Effector memory CD8-positive, alpha-beta T cell (primary cell): ENCODE results near the gene FBXO34.
A peak's percentile ranks its signal among the peaks of the same experiment; 100 is the strongest.

Experiments used
- ATAC-seq: fragments of 150-1000 bp; cut with Tn5 transposase; replicated peaks from 2 replicates; pipeline ENCODE4 v1.10.0; 2021; ENCODE audit warnings: mild to moderate bottlenecking, moderate library complexity
- DNase-seq, 3 experiments: peaks; one replicate each; pipeline ENCODE4 v3.0.0; 2021
- H3K27ac Mint-ChIP-seq, 2 donors: one replicate each; pipeline ENCODE4 v1.8.0; 2022; ENCODE audit warnings: mild to moderate bottlenecking in 2 of 2, mixed read lengths in 2 of 2, moderate library complexity in 2 of 2
- H3K27me3 Mint-ChIP-seq, 2 donors: one replicate each; pipeline ENCODE4 v1.8.0; 2022; ENCODE audit warnings: mixed read lengths in 2 of 2
- H3K36me3 Mint-ChIP-seq: one replicate; pipeline ENCODE4 v1.8.0; 2022; ENCODE audit warnings: mild to moderate bottlenecking, moderate library complexity, mixed read lengths; ENCODE audit not compliant: insufficient read depth
- H3K4me1 Mint-ChIP-seq, 2 donors: one replicate each; pipeline ENCODE4 v1.8.0; 2022; ENCODE audit warnings: low read depth in 2 of 2, mixed read lengths in 2 of 2
- H3K4me3 Mint-ChIP-seq, 2 donors: one replicate each; pipeline ENCODE4 v1.8.0; 2022; ENCODE audit warnings: mild to moderate bottlenecking in 2 of 2, mixed read lengths in 2 of 2, moderate library complexity in 2 of 2
- H3K9me3 Mint-ChIP-seq, 2 donors: one replicate each; pipeline ENCODE4 v1.8.0; 2022; ENCODE audit warnings: mixed read lengths in 2 of 2
- total RNA-seq, 9 experiments: gene quantifications; one replicate each; lab custom pipeline; 2026; lab: John Stamatoyannopoulos, UW

The FBXO34 gene, protein sequence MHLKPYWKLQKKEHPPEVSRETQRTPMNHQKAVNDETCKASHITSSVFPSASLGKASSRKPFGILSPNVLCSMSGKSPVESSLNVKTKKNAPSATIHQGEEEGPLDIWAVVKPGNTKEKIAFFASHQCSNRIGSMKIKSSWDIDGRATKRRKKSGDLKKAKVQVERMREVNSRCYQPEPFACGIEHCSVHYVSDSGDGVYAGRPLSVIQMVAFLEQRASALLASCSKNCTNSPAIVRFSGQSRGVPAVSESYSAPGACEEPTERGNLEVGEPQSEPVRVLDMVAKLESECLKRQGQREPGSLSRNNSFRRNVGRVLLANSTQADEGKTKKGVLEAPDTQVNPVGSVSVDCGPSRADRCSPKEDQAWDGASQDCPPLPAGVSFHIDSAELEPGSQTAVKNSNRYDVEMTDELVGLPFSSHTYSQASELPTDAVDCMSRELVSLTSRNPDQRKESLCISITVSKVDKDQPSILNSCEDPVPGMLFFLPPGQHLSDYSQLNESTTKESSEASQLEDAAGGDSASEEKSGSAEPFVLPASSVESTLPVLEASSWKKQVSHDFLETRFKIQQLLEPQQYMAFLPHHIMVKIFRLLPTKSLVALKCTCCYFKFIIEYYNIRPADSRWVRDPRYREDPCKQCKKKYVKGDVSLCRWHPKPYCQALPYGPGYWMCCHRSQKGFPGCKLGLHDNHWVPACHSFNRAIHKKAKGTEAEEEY
- 30.8 to 108 (median 69.1) reads per million in 9 experiments for total RNA-seq

DNA sequence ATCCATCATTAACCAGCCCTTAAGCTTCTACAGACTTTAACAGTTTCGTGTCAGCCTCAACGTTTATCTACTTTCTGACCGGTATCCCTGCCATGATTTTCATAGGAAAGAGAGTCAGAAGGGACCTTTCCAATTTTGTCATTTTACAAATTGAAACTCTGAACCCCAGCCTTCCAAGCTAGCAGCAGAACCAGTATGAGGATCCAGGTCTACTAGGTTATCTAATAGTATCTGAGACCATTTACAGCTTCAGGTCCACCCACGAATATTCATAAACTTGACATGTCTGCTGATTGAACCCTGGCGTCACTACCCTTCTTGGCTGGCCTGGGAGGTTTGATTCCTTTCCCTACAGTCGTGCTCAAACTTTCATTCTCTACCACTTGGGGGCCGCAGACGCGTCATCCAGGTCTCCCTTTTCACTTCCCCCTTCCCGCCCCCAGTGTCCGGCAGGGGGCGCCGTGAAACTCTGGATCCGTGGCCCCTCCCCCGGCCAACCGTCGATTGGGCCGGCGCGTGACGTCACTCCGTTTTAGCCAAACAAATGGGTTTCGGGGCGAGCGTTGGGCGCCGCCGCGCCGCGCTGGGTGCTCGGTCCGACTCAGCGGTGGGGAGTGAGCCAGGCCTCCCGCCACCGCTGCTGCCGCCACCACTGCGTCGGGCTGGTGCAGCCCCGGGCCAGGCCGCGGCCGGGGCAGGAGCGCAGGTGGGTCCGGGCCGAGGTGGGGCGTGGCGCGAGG is at the start of gene FBXO34:
Gene FBXO34, plus strand, starts transcription at position 590 of the 740 bp plus-strand sequence. CDS start 78,970 bp downstream, outside the sequence.
- no peaks in the 10 kb centered on the region for H3K27me3 Mint-ChIP-seq
- ATAC-seq (peak; percentile 87), DNase-seq (peak; percentile 100)
- peaks cover 21 to 38% of the 10 kb centered on the region in 2 donors for H3K4me1 Mint-ChIP-seq
- H3K27ac Mint-ChIP-seq: peak within 1 kb of the TSS; percentile 94 to 95
- no peaks in the 10 kb centered on the region for H3K9me3 Mint-ChIP-seq
- H3K36me3 Mint-ChIP-seq: peaks cover 20% of the 10 kb centered on the region
- peak within 1 kb of the TSS; percentile 83 to 85 for H3K4me3 Mint-ChIP-seq

GRCh38 chr14:55221968-55222367 is 49.3 kb upstream of the FBXO34 start:
- peaks cover 5 to 26% of the 10 kb centered on the region in 2 donors for H3K27me3 Mint-ChIP-seq
- DNase-seq (no peak), ATAC-seq (no peak)
- H3K4me1 Mint-ChIP-seq: no peaks in the 10 kb centered on the region
- peaks cover 0 to 1% of the 10 kb centered on the region in 2 donors for H3K9me3 Mint-ChIP-seq
- no peak overlapping the region for H3K27ac Mint-ChIP-seq
- peaks cover 3% of the 10 kb centered on the region for H3K36me3 Mint-ChIP-seq
- no peak overlapping the region for H3K4me3 Mint-ChIP-seq

DNA sequence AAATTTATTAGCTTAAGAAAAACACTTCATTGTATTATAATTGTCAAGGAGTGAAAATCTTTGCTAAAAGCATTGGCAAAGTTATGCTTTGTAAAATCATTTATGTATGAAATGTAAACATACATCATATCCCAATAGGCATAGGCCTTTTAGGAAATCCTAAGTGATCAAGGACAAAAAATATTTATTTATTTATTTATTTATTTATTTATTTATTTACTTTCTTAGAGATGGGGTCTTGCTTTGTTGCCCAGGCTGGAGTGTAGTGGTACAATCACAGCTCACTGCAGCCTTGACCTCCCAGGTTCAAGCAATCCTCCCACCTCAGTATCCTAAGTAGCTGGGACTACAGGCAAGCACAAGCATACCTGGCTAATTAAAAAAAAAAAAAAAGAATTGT is 47.9 kb upstream of the FBXO34 start:
- no peak overlapping the region for H3K4me3 Mint-ChIP-seq
- no peak for ATAC-seq
- peaks cover 3% of the 10 kb centered on the region for H3K36me3 Mint-ChIP-seq
- no peaks in the 10 kb centered on the region for H3K4me1 Mint-ChIP-seq
- H3K27me3 Mint-ChIP-seq: peaks cover 17 to 34% of the 10 kb centered on the region in 2 donors
- no peak for DNase-seq
- peaks cover 0 to 1% of the 10 kb centered on the region in 2 donors for H3K9me3 Mint-ChIP-seq
- no peak overlapping the region for H3K27ac Mint-ChIP-seq

- no peak for ATAC-seq
- Mint-ChIP-seq H3K27me3 (peaks cover 37 to 40% of the 10 kb centered on the region in 2 donors), H3K36me3 (no peaks in the 10 kb centered on the region), H3K4me1 (no peaks in the 10 kb centered on the region), H3K4me3 (no peak overlapping the region), H3K27ac (no peak overlapping the region), H3K9me3 (peaks cover 0 to 1% of the 10 kb centered on the region in 2 donors)
- no peak for DNase-seq
These were observed 43.0 kb upstream of the FBXO34 start for GRCh38 chr14:55228261-55228660.

- Mint-ChIP-seq H3K27ac (no peak overlapping the region), H3K9me3 (no peaks in the 10 kb centered on the region), H3K27me3 (peaks cover 29 to 35% of the 10 kb centered on the region in 2 donors), H3K4me3 (no peak overlapping the region), H3K4me1 (no peaks in the 10 kb centered on the region), H3K36me3 (no peaks in the 10 kb centered on the region)
- DNase-seq (no peak), ATAC-seq (no peak)
These were observed 37.6 kb upstream of the FBXO34 start for GRCh38 chr14:55233591-55233990.

- Mint-ChIP-seq H3K27me3 (peaks cover 25 to 32% of the 10 kb centered on the region in 2 donors), H3K4me3 (no peak overlapping the region), H3K36me3 (no peaks in the 10 kb centered on the region), H3K9me3 (no peaks in the 10 kb centered on the region), H3K27ac (no peak overlapping the region), H3K4me1 (no peaks in the 10 kb centered on the region)
- no peak for ATAC-seq
- no peak for DNase-seq
These were observed 33.1 kb upstream of the FBXO34 start for GRCh38 chr14:55238019-55238680.

- H3K4me1 Mint-ChIP-seq: no peaks in the 10 kb centered on the region
- peaks cover 25% of the 10 kb centered on the region in 2 donors for H3K27me3 Mint-ChIP-seq
- H3K36me3 Mint-ChIP-seq: no peaks in the 10 kb centered on the region
- ATAC-seq (no peak), DNase-seq (no peak)
- no peaks in the 10 kb centered on the region for H3K9me3 Mint-ChIP-seq
- H3K27ac Mint-ChIP-seq: no peak overlapping the region
- no peak overlapping the region for H3K4me3 Mint-ChIP-seq
These were observed 31.9 kb upstream of the FBXO34 start for GRCh38 chr14:55239320-55239719.

- H3K27ac Mint-ChIP-seq: no peak overlapping the region
These were observed 30.6 kb upstream of the FBXO34 start for GRCh38 chr14:55240526-55241178.

DNA sequence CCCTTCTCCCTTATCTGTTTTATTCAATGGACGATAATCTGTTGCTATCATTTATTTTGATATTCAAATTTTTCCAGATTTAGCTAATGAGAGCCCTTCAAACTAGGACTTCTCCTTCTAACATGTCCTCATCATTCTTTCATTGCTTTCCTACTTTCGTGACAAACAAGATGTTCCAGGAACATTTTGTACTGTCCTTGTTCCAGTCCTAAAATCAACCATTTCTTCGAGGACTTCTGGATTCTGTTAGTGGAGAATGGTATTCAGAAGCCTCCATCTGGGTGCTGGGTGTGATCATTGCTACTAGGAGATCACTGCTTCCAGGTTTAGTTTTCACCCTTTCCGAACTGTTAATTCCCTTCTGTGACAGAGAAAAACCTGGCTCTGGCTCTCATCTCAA is 29.5 kb upstream of the FBXO34 start:
- no peak for DNase-seq
- ATAC-seq: no peak
- Mint-ChIP-seq H3K27ac (no peak overlapping the region), H3K9me3 (no peaks in the 10 kb centered on the region), H3K27me3 (peaks cover 16 to 20% of the 10 kb centered on the region in 2 donors), H3K36me3 (no peaks in the 10 kb centered on the region), H3K4me1 (no peaks in the 10 kb centered on the region), H3K4me3 (no peak overlapping the region)

More at GRCh38 chr14:55240526-55241178, 30.6 kb upstream of the FBXO34 start:
- Mint-ChIP-seq H3K9me3 (no peaks in the 10 kb centered on the region), H3K27me3 (peaks cover 16 to 22% of the 10 kb centered on the region in 2 donors), H3K36me3 (no peaks in the 10 kb centered on the region), H3K4me3 (no peak overlapping the region), H3K4me1 (no peaks in the 10 kb centered on the region)
- ATAC-seq: no peak
- DNase-seq: no peak

DNA sequence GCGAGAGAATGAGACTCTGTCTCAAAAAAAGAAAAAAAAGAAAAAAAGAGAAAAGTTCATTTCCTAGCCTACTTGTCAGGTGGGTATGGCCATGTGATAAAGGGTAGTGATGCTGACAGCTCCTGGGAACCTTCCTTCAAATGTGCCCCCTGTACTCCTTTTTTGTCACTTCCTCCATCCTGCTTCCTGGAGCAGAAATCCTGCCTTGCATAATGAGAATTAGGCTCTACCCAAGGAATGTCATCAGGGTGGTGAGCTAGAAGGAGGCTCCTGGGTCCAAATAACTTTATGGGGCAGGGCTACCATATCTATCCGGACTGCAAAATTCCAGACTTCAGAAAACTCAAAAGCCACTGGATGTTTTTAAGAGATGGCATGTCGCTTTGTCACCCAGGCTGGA is 27.8 kb upstream of the FBXO34 start:
- no peak overlapping the region for H3K27ac Mint-ChIP-seq
- peaks cover 16 to 37% of the 10 kb centered on the region in 2 donors for H3K27me3 Mint-ChIP-seq
- DNase-seq: no peak
- no peak for ATAC-seq
- no peak overlapping the region for H3K4me3 Mint-ChIP-seq
- H3K4me1 Mint-ChIP-seq: no peaks in the 10 kb centered on the region
- H3K9me3 Mint-ChIP-seq: no peaks in the 10 kb centered on the region
- H3K36me3 Mint-ChIP-seq: no peaks in the 10 kb centered on the region

GRCh38 chr14:55243813-55244212 is 27.4 kb upstream of the FBXO34 start:
- Mint-ChIP-seq H3K4me1 (no peaks in the 10 kb centered on the region), H3K27me3 (peaks cover 18 to 41% of the 10 kb centered on the region in 2 donors), H3K36me3 (no peaks in the 10 kb centered on the region), H3K9me3 (no peaks in the 10 kb centered on the region), H3K27ac (no peak overlapping the region), H3K4me3 (no peak overlapping the region)
- DNase-seq: no peak
- no peak for ATAC-seq

DNA sequence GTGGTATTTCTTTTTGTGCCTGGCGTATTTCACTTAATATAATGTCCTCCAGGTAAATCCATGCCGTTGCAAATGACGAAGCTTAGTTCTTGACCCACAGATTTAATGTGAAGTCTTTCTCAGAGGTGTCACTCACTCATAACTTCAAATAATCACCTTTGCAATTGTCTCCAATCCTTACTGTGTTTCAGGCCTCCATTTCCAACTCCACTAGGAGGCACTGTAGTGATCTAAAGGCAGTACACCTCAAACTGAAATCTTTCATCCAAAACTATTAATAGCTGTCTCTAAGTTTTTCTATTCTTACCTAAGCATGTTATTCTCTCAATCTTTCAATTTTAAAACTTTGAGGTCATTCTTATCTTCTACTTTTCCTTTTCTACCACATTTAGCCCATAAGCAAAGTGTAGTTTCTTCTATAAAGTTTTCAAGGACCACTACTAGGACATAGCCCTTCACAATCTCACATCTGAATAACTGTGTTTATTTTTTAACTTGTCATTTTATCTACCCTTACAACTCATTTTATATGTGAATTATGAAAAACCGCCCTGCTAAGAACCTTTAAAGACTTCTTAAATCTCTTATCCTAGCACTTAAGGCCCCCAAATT is 25.5 kb upstream of the FBXO34 start:
- Mint-ChIP-seq H3K9me3 (no peaks in the 10 kb centered on the region), H3K27me3 (peaks cover 31 to 60% of the 10 kb centered on the region in 2 donors), H3K27ac (no peak overlapping the region), H3K4me1 (no peaks in the 10 kb centered on the region), H3K36me3 (no peaks in the 10 kb centered on the region), H3K4me3 (no peak overlapping the region)
- DNase-seq: peak; percentile 25 to 40 (median 34)
- peak; percentile 68 for ATAC-seq
